RWPE2 (cell line): Measurements from ENCODE around the gene AKAP6.

Experiments used
- ATAC-seq: fragments of 200-7000 bp; cut with Tn5 transposase; 3 replicates; pipeline ENCODE4 v1.9.1; 2021; ENCODE audit warnings: low read depth
- DNase-seq: peaks from one replicate; pipeline ENCODE4 v3.0.0-alpha.2; 2020; ENCODE audit warnings: low spot score
- H3K27ac ChIP-seq: fragments of 450-650 bp; 2 replicates; pipeline ENCODE4 v1.5.1; 2017; ENCODE audit warnings: mild to moderate bottlenecking; ENCODE audit not compliant: poor library complexity, severe bottlenecking
- H3K27me3 ChIP-seq: fragments of 250-450 bp; sonication (Bioruptor Pico); 2 replicates; pipeline ENCODE4 v1.5.1; 2021; ENCODE audit warnings: mild to moderate bottlenecking, moderate library complexity; ENCODE audit not compliant: insufficient read depth, poor library complexity, severe bottlenecking
- H3K36me3 ChIP-seq: fragments of 250-450 bp; sonication (Bioruptor Pico); 2 replicates; pipeline ENCODE4 v1.5.1; 2020; ENCODE audit warnings: low read depth, mild to moderate bottlenecking, moderate library complexity
- H3K4me1 ChIP-seq: fragments of 250-450 bp; sonication (Bioruptor Pico); 2 replicates; pipeline ENCODE4 v1.5.1; 2021; ENCODE audit warnings: mild to moderate bottlenecking, moderate library complexity; ENCODE audit not compliant: insufficient read depth, poor library complexity, severe bottlenecking
- H3K4me3 ChIP-seq: fragments of 250-450 bp; sonication (Bioruptor Pico); 2 replicates; pipeline ENCODE4 v1.5.1; 2021; ENCODE audit warnings: mild to moderate bottlenecking, moderate library complexity; ENCODE audit not compliant: severe bottlenecking
- H3K9me3 ChIP-seq: fragments of 250-450 bp; sonication (Bioruptor Pico); 2 replicates; pipeline ENCODE4 v1.5.1; 2021; ENCODE audit warnings: mild to moderate bottlenecking, moderate library complexity; ENCODE audit not compliant: severe bottlenecking
- CTCF ChIP-seq: fragments of 450-650 bp; IDR thresholded peaks from one replicate; pipeline ENCODE4 v1.5.1; 2017; ENCODE audit warnings: mild to moderate bottlenecking, moderate library complexity; ENCODE audit not compliant: poor library complexity, severe bottlenecking

The AKAP6 gene

GRCh38 chr14:32618991-32619390 lies 289.9 kb downstream of the AKAP6 start:
- Histone ChIP-seq H3K9me3 (no peaks in the 10 kb centered on the region), H3K4me3 (no peak overlapping the region), H3K36me3 (no peaks in the 10 kb centered on the region), H3K27ac (no peak overlapping the region), H3K27me3 (no peaks in the 10 kb centered on the region), H3K4me1 (peaks cover 13% of the 10 kb centered on the region)
- TF ChIP-seq CTCF: no peak
- DNase-seq: no peak
- ATAC-seq: no peak

GRCh38 chr14:32620303-32620702 lies 291.2 kb downstream of the AKAP6 start:
- DNase-seq (no peak), ATAC-seq (peak; percentile 27; the same call in 1 of the 3 replicates)
- no peak overlapping the region for H3K4me3 ChIP-seq
- H3K36me3 ChIP-seq: no peaks in the 10 kb centered on the region
- no peak overlapping the region for H3K27ac ChIP-seq
- peaks cover 13% of the 10 kb centered on the region for H3K4me1 ChIP-seq
- H3K9me3 ChIP-seq: no peaks in the 10 kb centered on the region
- no peak for TF ChIP-seq CTCF
- no peaks in the 10 kb centered on the region for H3K27me3 ChIP-seq

GRCh38 chr14:32620724-32621123 lies 291.6 kb downstream of the AKAP6 start:
- DNase-seq: no peak
- TF ChIP-seq CTCF: no peak

GRCh38 chr14:32621585-32621984 lies 292.5 kb downstream of the AKAP6 start:
- DNase-seq: no peak
- TF ChIP-seq CTCF: no peak
- no peaks in the 10 kb centered on the region for H3K9me3 ChIP-seq
- peaks cover 13% of the 10 kb centered on the region for H3K4me1 ChIP-seq
- H3K36me3 ChIP-seq: no peaks in the 10 kb centered on the region
- ATAC-seq: no peak
- no peaks in the 10 kb centered on the region for H3K27me3 ChIP-seq
- H3K27ac ChIP-seq: no peak overlapping the region
- no peak overlapping the region for H3K4me3 ChIP-seq

More at GRCh38 chr14:32620724-32621123, 291.6 kb downstream of the AKAP6 start:
- H3K9me3 ChIP-seq: no peaks in the 10 kb centered on the region
- no peaks in the 10 kb centered on the region for H3K27me3 ChIP-seq
- no peak for ATAC-seq
- H3K36me3 ChIP-seq: no peaks in the 10 kb centered on the region
- H3K27ac ChIP-seq: no peak overlapping the region
- H3K4me3 ChIP-seq: no peak overlapping the region
- peaks cover 13% of the 10 kb centered on the region for H3K4me1 ChIP-seq

GRCh38 chr14:32622742-32623141 lies 293.6 kb downstream of the AKAP6 start:
- H3K27ac ChIP-seq: no peak overlapping the region
- no peak for ATAC-seq

More at GRCh38 chr14:32622742-32623141, 293.6 kb downstream of the AKAP6 start:
- H3K4me3 ChIP-seq: no peak overlapping the region
- no peak for DNase-seq
- H3K9me3 ChIP-seq: no peaks in the 10 kb centered on the region
- H3K36me3 ChIP-seq: no peaks in the 10 kb centered on the region
- TF ChIP-seq CTCF: no peak
- H3K27me3 ChIP-seq: no peaks in the 10 kb centered on the region
- H3K4me1 ChIP-seq: peaks cover 13% of the 10 kb centered on the region
